GM18861 (cell line): ENCODE data around the gene GPR55.

ENCODE experiments used
- ATAC-seq: cut with Tn5 transposase; IDR thresholded peaks from one replicate; pipeline ENCODE4 v1.9.1; 2021; ENCODE audit not compliant: unreplicated experiment

GPR55 gene

GRCh38 chr2:230869914-230870543, 55.0 kb downstream of the GPR55 start:
- no peak for ATAC-seq

DNA sequence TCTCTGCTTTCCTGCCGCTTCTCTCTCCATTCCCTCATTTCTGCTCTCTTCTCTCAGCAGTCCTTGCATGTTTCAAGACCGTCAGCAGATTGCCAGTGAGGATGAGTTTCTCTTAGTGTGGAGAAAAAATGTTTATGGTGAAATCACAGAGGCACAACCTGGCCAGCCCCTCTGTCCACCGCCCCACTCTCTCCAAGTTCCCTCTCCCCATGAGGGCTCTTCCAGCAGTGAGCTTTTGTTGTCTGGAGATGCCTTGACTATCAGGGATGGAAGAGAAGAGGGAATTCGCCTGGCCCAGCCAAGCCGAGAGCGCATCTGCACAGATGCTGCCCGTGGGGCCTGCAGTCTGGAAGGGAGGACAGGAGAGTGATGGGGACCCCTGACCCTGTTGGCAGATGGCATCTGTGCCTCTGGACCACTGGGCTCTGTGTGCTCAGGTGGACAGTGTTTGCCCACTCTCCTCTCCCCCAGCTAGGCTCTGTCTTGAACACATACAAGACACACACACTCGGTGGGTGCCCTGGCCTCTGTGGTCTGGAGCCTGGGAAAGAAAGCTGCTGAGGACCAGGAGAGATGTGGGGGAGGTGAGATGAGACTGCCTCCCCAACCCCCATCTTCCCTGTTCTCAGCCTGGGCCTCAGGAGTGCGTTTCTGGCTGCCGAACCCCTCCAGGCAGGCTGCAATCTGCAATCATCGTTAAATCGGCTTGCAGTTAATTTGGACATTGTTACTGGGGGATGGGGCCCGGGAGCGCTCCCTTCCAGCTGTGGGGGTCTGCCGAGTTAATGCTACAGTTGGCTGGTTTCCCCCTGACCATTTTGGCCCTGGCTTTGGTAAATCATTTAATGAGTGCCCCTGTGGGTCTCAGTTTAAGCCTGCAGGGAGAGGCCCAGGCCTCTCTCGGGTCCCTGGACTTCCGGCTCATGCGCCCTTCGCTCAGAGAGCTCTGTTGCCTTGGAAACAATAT, 55.8 kb downstream of the GPR55 start:
- no peak for ATAC-seq

DNA sequence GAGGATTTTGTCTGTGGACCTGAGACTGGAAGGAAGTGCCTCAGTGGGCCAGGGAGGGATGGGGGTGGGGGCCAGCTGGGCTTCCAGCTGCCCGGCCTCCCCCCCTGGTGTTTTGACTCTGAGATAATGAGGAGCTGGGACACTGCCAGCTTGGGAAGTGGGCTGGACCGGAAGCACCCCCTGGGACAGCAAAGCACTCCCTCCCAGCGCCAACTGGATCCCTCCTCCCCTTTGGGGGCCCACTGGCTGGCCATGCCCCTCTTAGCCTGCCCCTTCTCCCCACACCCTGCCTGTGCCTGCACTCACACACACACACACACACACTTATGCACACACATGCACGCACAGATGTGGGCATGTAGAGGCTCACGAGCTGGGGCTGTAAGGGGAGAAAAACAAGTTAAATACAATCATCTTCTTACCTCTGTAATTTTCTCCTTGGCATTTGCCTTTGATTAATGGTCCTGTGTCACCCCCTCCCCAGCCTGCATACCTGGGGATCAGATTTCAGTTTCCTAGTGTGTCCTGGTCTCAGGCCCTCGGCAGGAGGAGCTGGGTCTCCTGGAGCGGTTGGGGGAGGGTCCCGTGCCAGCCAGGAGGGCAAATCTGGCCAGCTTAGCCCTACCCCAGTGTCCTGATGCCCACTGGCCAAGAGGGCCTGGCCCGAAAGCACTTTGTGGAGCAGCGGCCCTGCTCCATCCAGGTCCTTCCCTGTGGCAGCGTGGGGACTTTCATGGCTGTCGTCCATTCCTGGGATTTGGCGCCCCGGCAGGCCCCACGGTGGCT, 56.7 kb downstream of the GPR55 start:
- ATAC-seq: no peak

GRCh38 chr2:230866756-230867523, 58.1 kb downstream of the GPR55 start:
- ATAC-seq: no peak

DNA sequence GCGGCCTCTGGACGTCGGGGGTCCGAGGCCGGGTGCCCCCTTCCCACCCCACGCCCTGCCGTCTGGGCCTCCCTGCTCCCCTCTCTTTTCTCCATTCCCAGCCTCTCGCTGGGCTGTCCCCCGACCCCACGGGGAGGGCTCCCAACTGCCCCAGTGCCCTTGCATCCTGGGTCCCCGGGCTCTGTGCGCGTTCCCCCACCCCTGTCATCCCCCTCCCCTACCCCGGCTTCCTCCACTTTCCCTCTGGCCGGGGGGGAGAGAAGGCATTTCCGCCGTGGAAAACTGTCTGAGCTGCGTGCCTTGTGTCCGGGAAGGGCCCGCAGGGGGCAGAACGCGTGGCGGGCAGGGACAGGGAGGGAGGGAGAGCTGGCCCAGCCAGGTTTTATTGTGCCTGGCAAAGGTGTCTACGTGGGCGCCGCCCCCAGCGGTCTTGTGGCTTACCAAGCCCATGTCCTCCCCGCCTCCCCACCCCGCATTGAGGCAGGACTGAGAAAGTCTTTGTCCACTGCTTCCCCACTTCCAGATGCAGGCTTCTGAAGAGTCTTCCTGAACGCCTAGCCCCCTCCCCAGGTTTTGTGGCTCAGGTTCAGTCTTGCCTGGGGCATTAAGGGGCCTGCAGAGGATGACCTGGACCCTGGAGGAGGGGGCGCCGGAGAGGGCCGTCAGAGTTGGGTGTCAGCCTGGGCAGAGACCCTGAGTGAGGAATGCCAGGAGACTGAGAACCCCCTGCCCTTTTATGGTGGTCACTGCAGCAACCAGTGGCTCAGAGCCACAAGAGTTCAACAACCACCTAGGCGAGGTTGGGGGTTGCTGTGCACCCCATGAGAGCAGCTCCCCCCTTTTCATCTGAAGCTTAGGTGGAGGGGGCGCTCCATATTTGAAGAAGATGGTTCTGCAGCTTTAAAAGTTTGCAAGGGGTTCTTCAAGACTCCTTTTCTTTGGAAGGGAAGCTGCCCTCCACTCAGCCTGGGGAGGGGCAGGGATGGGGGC, 59.0 kb downstream of the GPR55 start:
- no peak for ATAC-seq

- ATAC-seq: no peak
Measured at GRCh38 chr2:230865307-230865765, 59.7 kb downstream of the GPR55 start.

- ATAC-seq: peak; percentile 64
Measured at GRCh38 chr2:230864605-230865306, 60.3 kb downstream of the GPR55 start, which contains the start of gene ITM2C. ITM2C (plus strand) TSS chr2:230864942; CDS start chr2:230865026, 84 bp downstream.

- ATAC-seq: no peak
Measured at GRCh38 chr2:230864122-230864604, 60.9 kb downstream of the GPR55 start.

DNA sequence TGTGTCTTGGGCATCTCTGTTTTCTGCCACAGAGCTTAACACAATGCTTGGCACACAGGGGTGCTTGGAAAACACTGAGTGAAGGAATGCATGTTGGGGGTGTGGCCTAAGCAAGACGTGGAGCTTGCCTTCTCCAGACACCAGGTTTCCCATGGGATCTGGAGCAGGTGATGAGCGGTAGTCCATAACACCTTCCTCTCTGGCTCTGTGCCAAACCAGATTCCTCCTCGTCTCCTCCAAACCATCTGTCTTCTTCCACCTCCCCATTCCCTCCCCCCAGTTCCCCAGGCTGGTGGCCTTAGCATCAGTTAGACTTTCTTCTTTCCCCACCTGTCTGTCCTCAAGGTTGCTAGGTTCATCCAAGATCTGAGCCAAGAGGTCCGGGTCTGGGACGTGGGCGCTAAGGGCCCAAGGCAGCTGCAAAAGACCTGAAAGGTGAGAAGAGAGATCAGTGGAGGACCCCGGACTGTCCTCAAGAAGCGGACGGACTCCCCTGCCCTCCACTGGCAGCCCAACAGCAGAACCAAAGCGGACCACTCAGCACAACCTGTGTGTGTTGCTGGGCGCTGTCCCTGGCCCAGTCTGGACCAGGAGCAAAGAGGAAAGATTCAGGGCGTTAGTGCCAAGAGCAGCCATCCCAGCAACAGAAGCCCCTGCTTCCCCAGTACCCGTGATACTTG, 61.5 kb downstream of the GPR55 start:
- no peak for ATAC-seq

DNA sequence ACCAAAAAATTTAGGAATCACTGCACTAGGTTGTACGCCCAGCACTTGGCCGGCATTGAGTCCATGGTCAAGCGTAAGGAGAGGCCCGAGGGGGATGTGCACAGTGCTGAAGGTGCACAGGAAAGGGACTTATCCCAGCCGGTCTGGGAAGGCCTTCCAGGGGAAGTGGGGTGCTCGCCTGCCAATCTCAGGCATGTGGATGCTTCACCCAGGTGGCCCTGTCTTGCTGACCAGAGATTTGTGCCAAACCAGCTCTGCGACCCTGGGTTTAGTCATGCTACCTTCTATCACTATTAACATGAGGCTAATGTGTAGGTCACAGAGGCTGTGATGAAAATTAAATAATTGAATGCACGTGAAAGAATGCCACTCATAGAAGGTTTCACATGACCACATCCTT, 62.0 kb downstream of the GPR55 start:
- ATAC-seq: no peak

DNA sequence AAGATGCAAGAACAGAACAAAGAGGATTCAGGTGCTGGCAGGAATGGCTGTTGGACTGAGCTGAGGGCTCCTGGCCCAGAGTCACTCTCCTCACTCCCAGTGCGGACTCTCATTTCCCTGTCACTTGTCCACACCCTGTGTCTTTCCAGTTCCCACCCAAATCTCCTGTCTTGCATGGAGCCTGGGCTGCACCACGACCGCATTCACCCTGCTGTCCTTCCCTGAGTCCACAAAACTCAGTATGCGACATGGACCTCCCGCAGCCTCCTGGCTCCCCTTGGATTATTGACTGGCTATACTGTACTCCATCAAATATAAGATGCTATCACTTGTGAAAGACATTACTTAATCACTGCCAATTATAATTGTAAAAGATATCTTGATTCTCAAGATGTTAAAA, 62.8 kb downstream of the GPR55 start:
- no peak for ATAC-seq

GRCh38 chr2:230861552-230862255, 63.3 kb downstream of the GPR55 start:
- no peak for ATAC-seq
